ENCODE results near the gene ATOH1.
A peak's percentile ranks its signal among the peaks of the same experiment; 100 is the strongest.

ATOH1 gene

DNA sequence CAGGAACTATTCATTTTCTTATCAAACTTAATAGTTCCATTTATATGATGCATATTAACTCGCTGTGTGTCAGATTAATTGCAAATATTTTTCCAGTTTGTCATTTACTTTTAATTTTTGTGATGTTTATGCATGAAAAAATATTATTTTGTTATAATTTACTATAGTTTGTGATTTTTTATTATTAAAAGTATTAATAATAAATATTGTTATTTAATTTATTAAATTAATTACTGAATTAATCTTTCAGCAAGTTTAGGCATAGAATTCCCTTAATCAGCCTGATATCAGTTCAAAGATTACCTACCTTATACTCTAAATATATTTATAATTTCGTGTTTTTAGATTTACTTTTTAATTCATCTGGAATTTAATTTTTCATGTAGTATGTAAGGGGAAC is 15.5 kb upstream of the ATOH1 start:
- H3K9ac ChIP-seq: no peak overlapping the region
- no peak overlapping the region for H3K27ac ChIP-seq
- H3K27me3 ChIP-seq: no peaks in the 10 kb centered on the region
- H3K4me1 ChIP-seq: peaks cover 8% of the 10 kb centered on the region
- no peak overlapping the region for H3K4me2 ChIP-seq
- no peaks in the 10 kb centered on the region for H4K20me1 ChIP-seq
- TF ChIP-seq Cebpa-rat (IDR thresholded peaks at IDR 0.05): no peak
- no peaks in the 10 kb centered on the region for H3K36me3 ChIP-seq
- no peaks in the 10 kb centered on the region for H3K9me3 ChIP-seq
- H3K4me3 ChIP-seq: no peak overlapping the region

DNA sequence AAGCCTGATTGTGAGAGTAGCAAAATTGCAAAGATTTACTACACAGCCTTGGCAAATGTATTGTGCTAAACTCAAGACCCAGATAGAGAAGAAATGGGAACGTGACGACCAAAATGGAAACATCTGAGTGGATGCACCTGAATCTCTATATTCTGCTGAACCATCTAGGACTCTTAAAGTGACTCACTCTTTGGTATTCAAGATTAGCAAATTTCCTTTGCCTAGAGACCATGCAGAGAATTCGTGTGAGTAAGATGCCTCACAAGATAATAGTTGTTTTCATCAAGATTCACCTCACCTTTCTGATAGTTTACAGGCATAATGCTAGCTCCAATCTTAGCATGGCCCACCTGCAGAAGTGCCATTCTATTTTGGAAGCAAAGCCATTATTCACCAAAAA is 14.4 kb upstream of the ATOH1 start:
- TF ChIP-seq Cebpa-rat (IDR thresholded peaks at IDR 0.05): no peak
- Histone ChIP-seq H3K9ac (no peak overlapping the region), H3K4me2 (no peak overlapping the region), H3K36me3 (no peaks in the 10 kb centered on the region), H4K20me1 (no peaks in the 10 kb centered on the region), H3K4me1 (peaks cover 8% of the 10 kb centered on the region), H3K9me3 (no peaks in the 10 kb centered on the region), H3K27ac (no peak overlapping the region), H3K27me3 (no peaks in the 10 kb centered on the region), H3K4me3 (no peak overlapping the region)

DNA sequence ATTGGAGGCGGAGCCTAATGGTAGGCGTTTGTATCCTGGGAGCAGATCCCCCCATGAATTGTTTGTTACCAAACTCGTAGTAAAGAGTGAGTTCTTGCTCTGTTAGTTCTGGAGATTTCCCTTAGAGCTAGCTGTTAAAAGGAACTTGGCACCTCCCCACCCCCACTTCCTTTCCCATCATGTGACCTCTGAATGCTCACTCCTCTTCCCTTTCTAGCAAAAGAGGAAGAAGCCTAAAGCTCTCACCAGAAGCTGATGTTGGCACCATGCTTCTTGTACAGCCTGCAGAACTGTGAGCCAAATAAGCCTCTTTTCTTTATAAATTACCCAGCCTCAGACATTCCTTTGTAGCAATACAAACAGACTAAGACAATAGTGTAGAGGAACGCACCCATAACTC is 13.8 kb upstream of the ATOH1 start:
- H3K27me3 ChIP-seq: no peaks in the 10 kb centered on the region
- H3K9ac ChIP-seq: no peak overlapping the region
- H4K20me1 ChIP-seq: no peaks in the 10 kb centered on the region
- 0 out of 2 replicates have a peak overlapping the region, but pooled peaks have one; percentile 22 for H3K4me3 ChIP-seq
- H3K4me1 ChIP-seq: peaks cover 8% of the 10 kb centered on the region
- no peak overlapping the region for H3K27ac ChIP-seq
- no peaks in the 10 kb centered on the region for H3K36me3 ChIP-seq
- no peaks in the 10 kb centered on the region for H3K9me3 ChIP-seq
- TF ChIP-seq Cebpa-rat (IDR thresholded peaks at IDR 0.05): no peak
- H3K4me2 ChIP-seq: peak overlapping the region; percentile 33

DNA sequence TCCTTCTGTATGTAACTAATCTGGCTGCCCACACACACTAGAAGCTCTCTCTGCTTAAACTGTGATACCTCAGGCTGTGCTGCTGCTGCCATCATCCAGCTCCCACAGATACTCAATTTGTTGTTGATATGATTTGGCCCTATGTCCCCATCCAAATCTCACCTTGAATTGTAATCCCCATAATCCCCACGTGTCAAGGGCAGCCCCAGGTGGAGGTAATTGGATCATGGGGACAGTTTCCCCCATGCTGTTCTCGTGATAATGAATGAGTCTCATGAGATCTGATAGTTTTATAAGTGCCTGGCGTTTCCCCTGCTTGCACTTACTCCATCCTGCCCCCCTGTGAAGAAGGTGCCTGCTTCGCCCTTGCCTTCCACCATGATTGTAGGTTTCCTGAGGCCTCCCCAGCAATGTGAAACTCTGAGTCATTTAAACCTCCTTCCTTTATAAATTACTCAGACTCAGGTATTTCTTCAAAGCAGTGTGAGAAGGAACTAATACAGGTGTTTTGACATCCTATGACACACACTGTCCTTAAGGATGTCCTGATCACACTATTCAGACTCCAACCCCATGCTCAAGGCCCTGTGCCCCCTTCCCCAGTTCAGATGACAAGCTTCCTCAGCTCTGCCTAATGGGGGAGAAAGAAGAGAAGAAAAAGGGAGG is 2.9 kb upstream of the ATOH1 start:
- Histone ChIP-seq H3K27ac (no peak overlapping the region), H3K9ac (no peak overlapping the region), H3K9me3 (peaks cover 34% of the 10 kb centered on the region), H3K36me3 (no peaks in the 10 kb centered on the region), H3K4me1 (no peaks in the 10 kb centered on the region), H4K20me1 (no peaks in the 10 kb centered on the region), H3K4me2 (no peak overlapping the region), H3K27me3 (no peaks in the 10 kb centered on the region), H3K4me3 (no peak overlapping the region)
- TF ChIP-seq Cebpa-rat (IDR thresholded peaks at IDR 0.05): no peak

DNA sequence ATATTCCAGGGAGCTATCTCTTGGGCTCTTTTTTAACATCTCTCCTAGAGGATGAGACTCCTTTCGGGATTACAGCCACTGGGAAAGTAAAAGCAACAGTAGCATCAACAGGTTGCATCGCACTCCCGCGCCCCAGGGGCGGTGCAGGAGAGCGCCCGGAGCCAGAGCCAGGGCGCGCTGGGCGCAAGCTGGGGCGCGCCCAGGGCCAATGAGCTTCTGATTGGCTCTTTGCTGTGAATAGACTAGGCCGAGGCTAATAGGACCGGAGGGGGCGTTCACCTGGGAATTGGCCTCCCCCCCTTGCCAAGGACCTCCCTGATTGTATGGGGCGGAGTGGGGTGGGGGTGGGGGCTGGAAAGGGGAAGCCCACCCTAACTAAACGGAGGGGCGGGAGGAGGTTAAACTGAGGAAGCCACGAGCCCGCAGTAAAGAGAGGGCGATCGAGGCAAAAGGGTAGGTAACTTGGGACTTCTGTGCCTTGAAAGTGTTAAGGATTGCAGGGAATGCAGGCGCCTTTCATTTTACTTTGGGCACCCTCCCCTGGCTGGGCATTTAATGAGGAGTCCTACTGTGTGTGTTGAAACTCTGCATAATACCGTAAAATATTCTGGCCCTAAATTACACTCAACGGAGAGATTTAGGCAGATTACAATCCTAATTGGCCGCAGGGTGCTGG is 1.1 kb upstream of the ATOH1 start:
- H3K4me1 ChIP-seq: no peaks in the 10 kb centered on the region
- H4K20me1 ChIP-seq: no peaks in the 10 kb centered on the region
- H3K27ac ChIP-seq: no peak overlapping the region
- no peak overlapping the region for H3K4me3 ChIP-seq
- H3K9ac ChIP-seq: no peak overlapping the region
- H3K4me2 ChIP-seq: no peak overlapping the region
- H3K27me3 ChIP-seq: no peaks in the 10 kb centered on the region
- H3K36me3 ChIP-seq: no peaks in the 10 kb centered on the region
- peaks cover 34% of the 10 kb centered on the region for H3K9me3 ChIP-seq
- TF ChIP-seq Cebpa-rat (IDR thresholded peaks at IDR 0.05): no peak

DNA sequence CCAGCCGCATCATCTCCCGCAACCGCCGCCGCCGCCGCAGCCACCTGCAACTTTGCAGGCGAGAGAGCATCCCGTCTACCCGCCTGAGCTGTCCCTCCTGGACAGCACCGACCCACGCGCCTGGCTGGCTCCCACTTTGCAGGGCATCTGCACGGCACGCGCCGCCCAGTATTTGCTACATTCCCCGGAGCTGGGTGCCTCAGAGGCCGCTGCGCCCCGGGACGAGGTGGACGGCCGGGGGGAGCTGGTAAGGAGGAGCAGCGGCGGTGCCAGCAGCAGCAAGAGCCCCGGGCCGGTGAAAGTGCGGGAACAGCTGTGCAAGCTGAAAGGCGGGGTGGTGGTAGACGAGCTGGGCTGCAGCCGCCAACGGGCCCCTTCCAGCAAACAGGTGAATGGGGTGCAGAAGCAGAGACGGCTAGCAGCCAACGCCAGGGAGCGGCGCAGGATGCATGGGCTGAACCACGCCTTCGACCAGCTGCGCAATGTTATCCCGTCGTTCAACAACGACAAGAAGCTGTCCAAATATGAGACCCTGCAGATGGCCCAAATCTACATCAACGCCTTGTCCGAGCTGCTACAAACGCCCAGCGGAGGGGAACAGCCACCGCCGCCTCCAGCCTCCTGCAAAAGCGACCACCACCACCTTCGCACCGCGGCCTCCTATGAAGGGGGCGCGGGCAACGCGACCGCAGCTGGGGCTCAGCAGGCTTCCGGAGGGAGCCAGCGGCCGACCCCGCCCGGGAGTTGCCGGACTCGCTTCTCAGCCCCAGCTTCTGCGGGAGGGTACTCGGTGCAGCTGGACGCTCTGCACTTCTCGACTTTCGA is 654 bp downstream of the ATOH1 start:
- Histone ChIP-seq H3K4me2 (no peak overlapping the region), H3K27ac (no peak overlapping the region), H4K20me1 (no peaks in the 10 kb centered on the region), H3K27me3 (no peaks in the 10 kb centered on the region), H3K4me1 (no peaks in the 10 kb centered on the region), H3K9me3 (peaks cover 35% of the 10 kb centered on the region), H3K4me3 (no peak overlapping the region), H3K9ac (no peak overlapping the region), H3K36me3 (no peaks in the 10 kb centered on the region)
- no peak for TF ChIP-seq Cebpa-rat (IDR thresholded peaks at IDR 0.05)

DNA sequence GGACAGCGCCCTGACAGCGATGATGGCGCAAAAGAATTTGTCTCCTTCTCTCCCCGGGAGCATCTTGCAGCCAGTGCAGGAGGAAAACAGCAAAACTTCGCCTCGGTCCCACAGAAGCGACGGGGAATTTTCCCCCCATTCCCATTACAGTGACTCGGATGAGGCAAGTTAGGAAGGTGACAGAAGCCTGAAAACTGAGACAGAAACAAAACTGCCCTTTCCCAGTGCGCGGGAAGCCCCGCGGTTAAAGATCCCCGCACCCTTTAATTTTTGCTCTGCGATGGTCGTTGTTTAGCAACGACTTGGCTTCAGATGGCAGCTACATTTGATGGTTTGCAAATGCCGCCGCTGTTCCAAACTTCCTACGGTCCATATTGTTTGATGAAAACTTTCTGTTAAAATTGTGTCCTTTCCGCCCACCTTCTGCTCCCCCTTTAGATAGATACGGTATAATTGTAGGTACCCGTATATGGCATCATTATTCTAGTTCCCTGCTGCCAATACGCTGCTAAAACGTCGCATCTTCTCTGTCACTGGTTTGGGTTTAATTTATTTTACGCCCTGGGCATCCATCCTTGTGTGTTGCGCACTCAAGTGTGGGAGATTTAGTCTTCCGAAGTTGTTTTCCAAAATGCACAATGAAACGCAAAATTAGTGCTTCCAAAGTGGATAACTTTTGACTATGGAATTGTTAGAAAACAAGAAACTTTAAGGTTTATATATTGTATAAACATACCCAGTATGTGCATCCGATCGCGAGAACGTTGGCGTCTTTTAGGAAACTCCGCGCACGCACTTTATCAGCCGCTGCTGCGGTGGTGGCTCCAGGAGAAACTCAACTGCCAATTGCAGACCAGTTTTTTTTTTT is 1.5 kb downstream of the ATOH1 start:
- Histone ChIP-seq H3K4me3 (no peak overlapping the region), H3K9me3 (peaks cover 43% of the 10 kb centered on the region), H3K4me2 (no peak overlapping the region), H3K9ac (no peak overlapping the region), H4K20me1 (no peaks in the 10 kb centered on the region), H3K36me3 (no peaks in the 10 kb centered on the region), H3K27ac (no peak overlapping the region), H3K4me1 (no peaks in the 10 kb centered on the region), H3K27me3 (no peaks in the 10 kb centered on the region)
- no peak for TF ChIP-seq Cebpa-rat (IDR thresholded peaks at IDR 0.05)

DNA sequence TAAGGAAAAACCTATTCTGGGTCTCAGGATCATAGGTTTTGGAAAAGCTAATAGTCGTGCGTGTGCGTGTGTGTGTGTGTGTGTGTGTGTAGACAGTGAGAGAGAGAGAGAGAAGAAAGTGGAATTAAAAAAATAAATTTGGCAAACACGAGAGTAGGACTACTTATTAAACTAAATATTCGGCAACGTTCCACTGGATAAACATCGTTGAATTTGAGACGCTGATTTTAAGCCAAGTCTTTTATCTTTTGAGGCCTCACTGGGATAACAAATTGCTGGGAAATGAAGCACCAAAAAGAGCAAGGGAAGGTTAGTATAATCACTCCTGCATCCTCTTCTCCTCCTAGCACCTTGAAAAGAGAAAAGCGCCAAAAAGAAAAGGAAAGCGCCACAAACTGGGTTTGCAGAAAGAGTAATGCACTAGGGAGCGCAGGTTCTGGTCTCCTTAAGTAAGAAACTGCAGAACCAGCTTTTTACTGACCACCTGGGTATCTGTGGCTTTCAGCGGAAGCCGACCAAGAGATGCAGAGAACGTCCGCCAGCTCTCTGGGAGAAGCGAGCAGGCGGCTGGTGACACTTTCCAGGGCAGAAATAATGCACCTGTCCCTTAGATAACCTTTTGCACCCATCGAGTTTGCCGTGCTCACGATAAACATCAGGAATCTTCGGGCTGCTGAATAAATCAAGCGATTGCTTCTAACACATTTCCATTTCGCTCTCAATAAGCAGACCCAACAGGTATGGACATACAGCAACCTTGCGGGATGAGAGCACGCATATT is 3.4 kb downstream of the ATOH1 start:
- H3K4me3 ChIP-seq: no peak overlapping the region
- no peak for TF ChIP-seq Cebpa-rat (IDR thresholded peaks at IDR 0.05)
- H3K9ac ChIP-seq: no peak overlapping the region
- H3K27ac ChIP-seq: no peak overlapping the region
- no peaks in the 10 kb centered on the region for H4K20me1 ChIP-seq
- no peaks in the 10 kb centered on the region for H3K36me3 ChIP-seq
- H3K27me3 ChIP-seq: no peaks in the 10 kb centered on the region
- H3K4me1 ChIP-seq: no peaks in the 10 kb centered on the region
- no peak overlapping the region for H3K4me2 ChIP-seq
- peaks cover 46% of the 10 kb centered on the region for H3K9me3 ChIP-seq

Data from BLaER1 (cell line).